HG03060 (cell line): Measurements from ENCODE around the gene CDC45.

Experiments used
- ATAC-seq: cut with Tn5 transposase; IDR thresholded peaks from one replicate; pipeline ENCODE4 v1.9.1; 2021; ENCODE audit warnings: low read depth, moderate number of reproducible peaks; ENCODE audit not compliant: unreplicated experiment

Gene CDC45

DNA sequence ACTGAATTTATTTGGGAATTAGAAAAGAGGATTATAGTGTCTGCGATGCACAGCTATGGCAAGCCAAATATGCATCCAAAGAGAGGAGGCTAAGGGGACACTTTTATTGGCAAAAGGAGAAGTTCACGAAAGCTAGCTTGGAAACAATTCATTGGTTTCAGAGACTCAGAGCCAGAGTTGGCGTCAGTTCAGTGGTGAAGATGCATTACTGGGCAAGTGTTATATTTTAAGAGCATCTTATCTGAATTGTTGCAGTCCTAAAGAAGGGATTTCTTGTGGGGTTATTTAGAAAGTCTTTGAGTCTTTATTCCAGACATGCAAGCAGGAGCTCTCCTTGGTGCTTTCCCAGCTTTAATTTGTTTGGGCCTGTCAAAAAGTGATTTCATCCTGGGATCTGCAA is 29.5 kb downstream of the CDC45 start:
- ATAC-seq, result no peak

DNA sequence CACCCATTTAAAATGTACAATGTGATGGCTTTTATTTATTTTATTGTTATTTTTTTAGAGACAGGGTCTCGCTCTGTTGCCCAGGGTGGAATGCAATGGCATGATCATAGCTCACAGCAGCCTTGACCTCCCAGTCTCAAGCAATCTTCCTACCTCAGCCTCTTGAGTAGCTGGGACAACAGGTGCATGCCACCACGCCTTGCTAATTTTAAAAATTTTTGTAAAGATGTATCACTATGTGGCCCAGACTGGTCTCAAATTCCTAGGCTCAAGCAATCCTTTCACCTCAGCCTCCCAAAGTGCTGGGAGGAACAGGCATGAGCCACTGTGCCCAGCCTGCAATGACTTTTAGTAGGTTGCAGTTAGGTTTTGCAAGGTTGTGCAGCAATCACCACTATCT is 30.2 kb downstream of the CDC45 start:
- no peak for ATAC-seq

DNA sequence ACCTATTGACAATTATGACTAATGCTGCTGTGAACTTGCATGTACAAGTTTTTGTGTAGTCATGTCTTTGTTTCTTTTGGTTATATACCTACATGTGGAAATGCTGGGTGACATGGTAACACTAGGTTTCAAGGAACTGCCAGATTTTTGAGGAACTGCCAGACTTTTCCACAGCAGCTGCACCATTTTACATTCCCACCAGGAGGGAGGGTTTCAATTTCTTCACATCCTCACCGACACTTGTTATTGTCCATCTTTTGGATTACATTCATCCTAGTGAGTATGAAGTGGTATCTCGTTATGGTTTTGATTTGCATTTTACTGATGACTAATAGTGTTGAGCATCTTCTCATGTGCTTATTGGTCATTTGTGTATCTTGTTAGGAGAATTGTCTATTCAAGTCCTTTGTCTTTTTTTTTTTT is 31.2 kb downstream of the CDC45 start:
- ATAC-seq, result no peak

DNA sequence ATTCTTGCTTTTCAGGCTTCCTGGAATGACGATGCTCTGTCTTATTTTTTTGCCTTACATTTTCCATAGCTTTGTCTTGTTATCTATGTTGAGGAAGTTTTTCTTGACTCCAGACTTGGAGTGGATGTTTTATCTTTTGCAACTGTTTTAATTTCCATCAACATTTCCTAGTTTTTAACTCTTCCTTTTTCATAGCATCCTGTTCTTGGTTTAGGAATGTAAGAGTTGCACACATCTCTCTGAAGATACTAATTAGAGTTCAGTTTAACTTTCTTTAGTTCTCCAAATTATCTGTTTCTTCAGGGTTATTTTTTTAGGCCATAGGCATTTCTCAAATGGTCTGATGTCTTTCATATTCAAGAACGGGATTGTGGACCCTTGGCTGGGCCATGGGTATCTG is 34.1 kb downstream of the CDC45 start:
- no peak for ATAC-seq

DNA sequence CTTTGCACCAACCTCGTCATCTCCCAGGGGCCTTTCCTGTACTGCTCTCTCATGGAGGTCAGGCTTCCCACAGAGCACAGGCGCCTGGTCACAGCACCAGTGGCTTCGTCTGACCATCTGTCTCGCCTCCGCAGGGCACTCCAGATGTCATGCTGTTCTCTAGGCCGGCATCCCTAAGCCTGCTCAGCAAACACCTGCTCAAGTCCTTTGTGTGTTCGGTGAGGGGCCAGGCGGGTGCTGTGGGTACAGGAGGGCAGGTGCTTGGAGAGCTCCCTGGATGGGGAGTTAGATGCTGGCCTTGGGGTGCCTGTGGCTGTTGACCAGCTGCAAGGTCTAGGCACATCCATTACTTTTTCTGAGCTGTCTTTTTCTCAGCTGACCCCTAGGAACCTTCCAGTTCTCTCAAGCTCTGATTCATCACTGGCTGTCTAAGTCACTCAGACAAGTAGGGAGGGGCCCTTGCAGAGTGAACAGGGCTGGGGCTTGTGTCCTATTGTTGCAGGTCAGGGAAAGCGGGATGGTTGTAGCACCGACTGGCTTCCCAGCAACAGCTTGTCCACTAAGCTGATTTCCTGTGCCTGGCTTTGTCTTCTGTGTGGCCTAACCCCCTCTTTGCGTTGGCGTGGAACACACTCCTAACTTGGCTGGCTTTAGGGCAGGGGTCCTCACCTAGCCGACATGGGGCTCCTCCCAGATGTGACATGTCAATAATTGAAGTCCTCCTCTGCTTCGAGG is 35.3 kb downstream of the CDC45 start:
- ATAC-seq, result no peak

DNA sequence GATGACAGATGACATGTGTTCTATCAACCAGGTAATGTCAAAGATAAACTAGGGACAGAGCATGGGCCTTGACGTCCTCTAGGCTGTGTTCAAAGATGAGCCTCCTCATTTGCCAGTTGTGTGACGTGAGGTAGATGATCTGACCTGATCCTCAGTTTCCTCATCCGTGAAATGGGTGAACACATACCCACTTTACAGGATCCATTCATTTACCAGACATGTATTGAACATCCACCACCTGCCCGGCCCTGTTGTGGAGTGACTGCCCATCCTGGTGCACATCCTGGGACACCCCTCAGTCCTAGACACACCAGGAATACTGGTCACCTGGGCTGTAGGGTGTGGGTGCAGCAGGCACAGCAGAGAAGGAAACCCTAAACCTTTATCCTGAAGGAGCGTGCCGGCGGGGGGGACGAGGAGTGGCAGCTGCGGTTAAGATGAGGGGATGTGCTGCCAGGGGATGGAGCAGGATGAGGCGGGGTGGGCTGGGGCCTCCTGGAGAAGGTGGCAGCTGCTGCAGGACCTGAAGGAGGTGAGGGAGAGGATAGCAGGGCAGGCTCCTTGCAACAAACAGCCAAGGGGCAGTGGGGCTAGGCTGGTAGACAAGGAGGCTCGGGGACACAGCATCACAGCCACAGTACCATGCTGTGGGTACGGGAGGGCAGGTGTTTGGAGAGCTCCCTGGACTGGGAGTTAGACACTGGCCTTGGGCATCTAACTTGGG is 36.1 kb downstream of the CDC45 start:
- ATAC-seq, result no peak

DNA sequence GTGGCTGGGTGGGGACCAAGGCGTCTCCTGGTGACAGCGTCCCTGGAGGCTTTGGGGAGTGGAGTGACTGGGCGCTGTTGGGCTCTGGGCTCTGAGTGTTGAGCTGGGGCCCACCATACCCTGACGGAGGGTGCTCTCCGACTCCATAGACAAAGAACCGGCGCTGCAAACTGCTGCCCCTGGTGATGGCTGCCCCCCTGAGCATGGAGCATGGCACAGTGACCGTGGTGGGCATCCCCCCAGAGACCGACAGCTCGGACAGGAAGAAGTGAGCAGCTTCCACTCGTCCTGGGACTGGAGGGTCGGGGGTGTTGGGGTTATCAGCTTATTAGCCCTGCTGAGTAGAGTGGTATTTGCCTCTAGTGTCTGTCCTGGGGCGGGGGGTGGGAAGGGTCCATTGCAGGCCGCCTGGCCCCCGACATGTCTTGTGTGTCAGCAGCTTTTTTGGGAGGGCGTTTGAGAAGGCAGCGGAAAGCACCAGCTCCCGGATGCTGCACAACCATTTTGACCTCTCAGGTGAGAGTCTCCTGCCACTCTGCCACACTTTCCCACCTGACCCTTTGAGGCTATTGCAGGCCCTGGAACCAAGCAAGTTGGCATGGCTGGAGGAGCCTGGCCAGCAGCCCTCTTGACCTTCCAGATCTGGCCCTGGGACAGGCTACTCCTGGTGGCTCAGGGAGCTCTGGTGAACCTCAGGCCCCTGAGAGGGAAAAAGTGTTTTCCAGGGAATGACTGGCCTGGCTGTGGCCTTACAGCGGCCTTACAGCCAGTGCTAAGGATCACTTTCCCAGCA is 36.9 kb downstream of the CDC45 start:
- no peak for ATAC-seq

DNA sequence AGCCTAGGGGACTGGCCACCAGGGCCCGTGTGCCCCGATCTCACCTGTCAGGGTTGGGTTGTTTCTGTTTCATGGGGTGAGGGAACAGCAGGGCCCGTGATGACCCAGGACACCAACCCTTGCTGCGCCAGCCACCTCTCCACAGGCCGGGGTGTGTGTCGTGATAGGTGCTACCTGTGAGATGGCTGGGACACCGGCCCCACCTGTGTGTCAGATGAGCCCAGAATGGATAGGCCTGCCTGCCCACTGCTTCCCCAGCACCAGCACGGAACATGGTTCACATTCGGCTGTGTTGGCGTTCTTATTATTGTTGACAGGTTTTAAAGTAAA is 37.4 kb downstream of the CDC45 start:
- ATAC-seq, result no peak

DNA sequence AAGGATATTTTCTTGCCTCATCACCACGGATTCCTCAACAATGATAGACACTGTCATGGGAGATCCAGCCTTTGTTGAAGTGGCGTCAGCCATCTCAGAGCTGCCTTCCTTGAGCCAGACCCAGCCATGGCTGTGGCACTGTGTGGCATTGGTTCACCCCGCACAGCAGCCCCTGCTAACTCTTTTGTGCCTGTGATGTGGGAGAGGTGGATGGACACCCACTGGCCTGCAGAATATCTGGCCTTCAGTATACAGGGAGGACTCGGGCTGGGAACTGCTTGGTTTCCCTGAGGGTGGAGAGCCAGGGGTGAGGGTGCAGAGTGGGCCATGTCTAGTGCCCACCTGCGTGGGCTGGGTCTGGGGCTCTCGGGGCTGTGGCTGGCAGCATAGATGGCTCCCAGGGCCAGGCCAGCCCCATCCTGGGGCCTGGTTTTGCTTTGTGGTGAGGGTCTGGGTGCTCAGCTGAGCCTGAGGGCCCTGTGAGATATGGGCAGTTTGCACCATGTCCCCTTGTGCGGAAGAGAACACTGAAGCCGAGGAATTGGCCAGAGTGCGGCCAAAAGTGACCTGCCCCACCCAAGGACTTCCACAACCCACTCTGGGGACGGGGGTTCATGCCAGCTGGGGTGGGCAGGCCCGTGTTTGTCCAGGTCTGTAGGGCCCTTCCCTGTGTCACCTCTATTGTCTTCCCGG is 38.3 kb downstream of the CDC45 start:
- no peak for ATAC-seq

DNA sequence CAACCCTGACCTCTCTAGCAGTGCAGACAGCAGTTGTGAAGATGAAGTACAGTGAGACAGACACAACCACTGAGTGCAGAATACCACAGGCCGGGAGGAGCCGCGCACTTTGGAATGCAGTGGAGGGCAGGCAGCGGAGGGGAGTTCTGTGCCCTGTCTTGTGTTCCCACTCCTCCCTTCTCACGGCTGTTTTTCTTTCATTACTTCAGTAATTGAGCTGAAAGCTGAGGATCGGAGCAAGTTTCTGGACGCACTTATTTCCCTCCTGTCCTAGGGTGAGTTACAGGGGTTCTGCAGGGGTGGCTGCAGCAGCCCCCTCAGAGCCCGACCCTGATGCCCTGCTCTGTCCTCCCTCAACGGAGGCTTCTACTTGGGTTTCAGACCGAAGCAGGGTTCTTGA is 38.9 kb downstream of the CDC45 start:
- ATAC-seq, result no peak

DNA sequence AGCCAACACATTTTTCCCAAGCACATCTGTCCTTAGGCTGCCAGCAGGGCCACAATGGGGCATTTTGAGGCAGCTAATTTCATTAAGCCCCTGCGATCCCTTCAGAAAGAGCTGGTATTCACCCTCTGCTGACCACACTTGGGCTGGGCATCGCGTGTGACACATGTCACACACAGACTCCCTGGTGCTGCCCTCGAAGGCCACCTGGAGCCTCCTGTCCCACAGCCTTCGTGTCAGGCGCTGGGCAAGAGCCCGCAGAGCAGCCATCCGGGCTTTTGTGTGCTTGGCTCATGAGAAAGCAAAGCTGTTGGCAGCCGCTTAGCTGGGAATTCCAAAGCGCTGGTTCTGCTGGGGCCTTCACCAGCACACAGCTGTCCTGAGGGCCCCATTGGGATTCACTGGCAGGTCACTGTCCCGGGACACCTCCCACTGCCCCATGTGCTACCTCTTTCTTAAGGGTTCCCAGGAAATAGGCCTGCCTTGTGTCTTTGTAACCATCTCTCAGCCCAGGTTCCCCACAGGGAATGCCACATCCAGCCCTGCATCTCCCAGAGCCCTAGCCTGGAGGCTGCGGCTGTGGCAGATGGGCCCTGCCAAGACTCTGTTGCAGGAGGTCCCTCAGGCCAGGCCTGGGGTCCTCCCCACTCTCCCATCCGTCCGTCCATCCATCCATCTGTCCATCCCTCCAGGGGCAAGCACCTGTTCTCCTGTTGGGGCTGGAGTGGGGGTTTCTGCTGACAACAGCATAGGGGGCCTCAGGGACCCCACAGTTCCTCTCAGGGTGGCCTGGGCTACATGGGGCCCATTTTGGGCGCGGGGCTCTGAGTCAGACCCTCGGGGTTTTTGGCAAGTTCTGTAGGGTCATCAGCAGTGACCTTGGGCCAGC is 39.6 kb downstream of the CDC45 start:
- ATAC-seq, result no peak

DNA sequence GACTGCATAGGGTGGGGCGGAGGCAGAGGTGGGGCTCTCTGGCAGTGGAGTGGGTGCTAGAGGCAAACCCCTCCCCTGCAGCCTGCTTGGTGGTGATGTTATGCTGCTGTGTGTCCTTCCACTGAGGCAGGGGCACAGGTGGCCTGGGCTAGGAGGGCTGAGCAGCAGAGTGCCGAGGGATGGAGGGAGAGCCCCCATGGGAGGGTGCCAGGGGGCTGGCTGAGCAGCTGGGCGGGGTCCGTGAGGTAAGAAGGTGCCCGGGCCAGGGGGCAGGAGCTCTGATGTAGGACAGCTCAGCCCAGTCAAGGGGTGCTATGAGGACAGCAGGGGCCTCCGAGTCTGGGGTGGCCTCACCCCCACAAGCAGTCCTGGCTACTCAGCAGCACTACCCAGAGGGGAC is 40.3 kb downstream of the CDC45 start:
- ATAC-seq, result no peak

DNA sequence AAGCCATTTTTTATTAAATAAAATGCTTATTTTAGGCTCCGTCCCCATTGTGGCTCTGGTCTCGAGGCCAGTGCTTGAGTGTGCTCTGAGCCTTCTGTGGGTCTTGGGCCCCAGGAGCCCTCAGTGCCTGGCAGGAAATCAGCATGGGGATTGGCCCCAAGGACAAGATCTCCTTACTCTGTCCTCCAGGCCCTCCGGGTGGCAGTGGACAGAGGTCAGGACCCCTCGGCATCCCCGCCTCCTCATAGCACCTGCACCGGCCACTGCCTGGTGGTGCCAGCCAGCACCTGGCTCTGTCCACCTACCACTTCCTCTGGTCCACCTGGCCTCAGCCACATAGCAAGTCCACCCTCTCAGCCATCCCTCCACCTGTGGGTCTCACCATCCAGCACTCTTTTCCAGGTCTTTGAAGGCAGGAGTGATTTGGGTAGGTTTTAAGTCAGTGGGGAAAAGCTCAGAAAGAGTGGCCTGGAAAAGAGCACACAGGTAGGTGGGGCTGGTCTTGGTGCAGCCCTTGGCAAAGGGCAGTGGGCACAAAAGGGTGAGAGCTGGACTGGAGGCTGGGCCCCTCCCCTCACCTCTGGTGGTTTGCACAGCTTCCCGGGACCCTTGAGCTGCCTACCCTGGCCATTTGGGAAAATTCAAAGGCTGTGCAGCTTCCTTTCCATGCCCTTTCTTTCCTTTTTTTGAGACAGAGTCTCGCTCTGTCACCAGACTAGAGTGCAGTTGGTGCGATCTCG is 41.0 kb downstream of the CDC45 start:
- no peak for ATAC-seq

DNA sequence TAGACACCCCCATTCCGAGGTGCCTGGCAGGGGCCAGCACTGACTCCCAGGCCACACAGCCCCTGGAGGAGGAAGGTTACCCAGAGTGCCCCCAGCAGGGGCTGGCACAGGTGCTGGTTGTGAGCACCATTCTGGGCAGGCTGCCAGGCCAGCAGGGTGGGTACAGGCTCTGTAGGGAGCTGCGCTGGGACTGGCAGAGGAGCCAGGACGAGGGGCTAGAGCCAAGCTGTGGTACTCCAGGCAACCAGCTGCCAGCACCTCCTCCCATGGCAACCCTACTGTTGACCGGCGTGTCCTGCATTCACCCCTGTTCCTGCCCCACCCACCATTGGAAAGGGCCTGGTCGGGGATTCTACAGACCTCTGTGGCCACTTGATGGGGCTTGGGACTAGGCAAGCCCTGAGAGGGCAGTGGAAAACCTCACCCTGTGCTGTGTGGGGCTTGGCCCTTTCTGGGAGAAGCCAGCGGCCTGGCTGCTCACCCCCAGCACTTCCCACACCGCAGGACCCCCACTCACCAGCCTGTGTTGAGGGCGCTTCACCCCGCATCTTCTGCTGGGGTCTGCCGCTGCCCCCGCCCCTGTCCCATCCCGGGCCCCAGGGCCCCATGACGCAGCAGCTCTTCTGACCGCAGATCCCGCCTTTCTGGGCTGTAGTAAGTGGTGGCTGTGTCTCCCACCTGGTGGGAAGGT is 42.6 kb downstream of the CDC45 start:
- ATAC-seq, result no peak

DNA sequence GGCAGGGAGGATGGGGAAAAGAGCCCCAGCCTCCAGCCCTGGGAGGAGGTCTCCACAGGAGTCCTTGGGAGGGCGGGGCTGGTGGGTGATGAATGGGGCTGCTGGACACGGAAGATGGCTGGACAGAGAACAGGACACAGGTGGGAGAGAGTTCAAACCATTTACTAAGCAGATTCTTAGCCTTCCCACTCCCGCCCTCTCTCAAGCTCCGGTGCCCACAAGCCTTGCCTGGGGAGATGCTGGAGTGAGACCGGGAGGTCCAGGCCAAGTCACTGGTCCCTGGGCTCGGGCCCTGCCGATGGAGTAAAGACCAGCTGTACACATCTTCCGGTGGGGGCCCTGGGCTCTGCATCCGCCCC is 43.1 kb downstream of the CDC45 start:
- ATAC-seq, result no peak

DNA sequence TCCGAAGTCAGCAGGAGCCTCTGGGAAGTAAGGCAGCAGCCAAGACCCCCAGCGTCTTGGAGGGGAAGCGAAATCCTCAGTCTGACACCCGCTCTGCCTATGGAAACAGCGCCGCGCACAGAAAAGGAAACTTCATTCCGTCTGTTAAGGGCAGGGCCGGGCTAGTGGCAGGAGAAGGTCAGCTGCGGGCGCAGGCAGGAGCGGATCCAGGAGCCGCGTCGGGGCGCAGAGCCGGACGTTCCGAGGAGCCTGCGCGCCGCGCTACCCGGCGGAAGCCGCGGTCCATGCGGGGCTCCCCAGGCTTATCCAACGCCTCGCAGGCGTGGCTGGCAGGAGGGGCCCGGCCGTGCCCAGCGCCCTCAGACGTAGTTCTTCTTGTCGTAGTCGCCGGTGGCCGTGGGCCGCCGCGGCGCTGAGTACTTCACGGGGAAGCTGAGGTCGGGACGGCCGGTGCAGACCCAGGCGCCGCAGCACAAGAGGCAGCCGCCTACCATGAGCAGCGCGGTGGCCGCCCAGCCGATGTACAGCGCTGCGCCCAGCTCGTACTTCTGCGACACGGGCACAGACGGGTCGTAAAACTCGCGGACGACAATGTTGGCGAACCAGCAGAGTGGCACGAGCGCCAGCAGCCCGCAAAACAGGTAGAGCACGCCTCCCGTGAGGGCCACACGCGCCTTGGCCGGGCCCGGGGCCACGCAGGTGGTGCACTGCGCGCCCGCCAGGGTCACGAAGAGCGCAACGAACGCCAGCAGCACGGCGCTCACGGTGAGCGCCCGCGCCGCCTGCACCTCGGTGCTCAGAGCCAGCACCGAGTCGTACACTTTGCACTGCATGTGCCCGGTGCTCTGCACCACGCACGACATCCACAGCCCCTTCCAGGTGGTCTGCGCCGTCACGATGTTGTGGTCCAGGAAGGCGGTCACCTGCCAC is 43.8 kb downstream of the CDC45 start:
- no peak for ATAC-seq

DNA sequence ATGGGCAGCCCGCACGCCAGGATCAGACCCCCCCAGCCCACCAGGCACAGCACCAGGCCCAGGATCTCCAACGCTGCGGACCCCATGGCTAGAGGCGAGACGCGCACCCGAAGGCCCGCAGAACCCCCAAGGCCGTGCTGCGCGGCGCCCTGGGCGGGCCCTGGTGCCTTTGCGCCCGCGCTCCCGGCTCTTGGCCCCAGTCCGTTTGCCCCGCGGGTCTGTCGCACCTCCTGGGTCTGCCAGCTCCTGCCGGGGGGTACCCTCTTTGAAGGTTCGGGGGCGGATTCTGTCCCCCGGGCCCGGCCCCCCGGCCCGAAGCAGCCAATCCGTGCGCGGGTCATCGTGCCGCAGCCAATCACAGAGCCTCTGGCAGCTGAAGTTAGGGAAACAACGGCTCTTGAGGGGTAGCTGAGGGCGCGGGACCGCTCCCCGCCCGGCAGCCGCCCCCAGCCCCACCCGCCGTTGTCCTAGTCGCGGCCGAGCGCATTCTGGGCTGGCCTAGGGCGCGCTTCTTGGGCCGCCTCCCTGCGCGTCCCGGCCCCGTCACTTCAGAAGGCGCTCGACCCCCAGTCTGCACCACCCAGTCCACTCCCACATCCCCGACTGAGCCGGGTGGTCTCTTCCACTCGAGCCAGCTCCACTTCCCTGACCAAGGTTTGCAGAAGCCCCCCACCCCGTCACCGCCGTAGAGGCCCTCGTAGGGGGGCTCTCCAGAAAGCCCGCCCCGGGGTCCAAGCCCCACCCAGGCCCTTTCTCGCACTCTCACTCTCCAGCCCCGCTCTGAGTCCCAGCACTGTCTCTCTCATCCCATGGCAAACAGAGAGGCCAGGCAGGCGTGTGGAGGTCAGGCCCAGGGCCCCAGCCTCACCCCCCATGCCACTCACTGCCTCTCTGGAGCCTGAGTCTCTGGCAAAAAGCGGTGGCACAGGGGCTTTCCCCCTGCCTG is 44.7 kb downstream of the CDC45 start, which contains the start of gene CLDN5:
CLDN5 (minus strand) TSS at position 241 of the 946 bp plus-strand sequence; CDS start at position 86, 155 bp downstream.
- no peak for ATAC-seq
